ENCODE measurements around the gene ZNRF1. TPM values are rescaled to one million over a fixed set of nuclear protein-coding genes. Genes with fewer than 3 reads are reported as not detected.

ZNRF1 gene
- polyA plus RNA-seq, 4 donors, result 5.8 to 10.1 (median 8.0) TPM

DNA sequence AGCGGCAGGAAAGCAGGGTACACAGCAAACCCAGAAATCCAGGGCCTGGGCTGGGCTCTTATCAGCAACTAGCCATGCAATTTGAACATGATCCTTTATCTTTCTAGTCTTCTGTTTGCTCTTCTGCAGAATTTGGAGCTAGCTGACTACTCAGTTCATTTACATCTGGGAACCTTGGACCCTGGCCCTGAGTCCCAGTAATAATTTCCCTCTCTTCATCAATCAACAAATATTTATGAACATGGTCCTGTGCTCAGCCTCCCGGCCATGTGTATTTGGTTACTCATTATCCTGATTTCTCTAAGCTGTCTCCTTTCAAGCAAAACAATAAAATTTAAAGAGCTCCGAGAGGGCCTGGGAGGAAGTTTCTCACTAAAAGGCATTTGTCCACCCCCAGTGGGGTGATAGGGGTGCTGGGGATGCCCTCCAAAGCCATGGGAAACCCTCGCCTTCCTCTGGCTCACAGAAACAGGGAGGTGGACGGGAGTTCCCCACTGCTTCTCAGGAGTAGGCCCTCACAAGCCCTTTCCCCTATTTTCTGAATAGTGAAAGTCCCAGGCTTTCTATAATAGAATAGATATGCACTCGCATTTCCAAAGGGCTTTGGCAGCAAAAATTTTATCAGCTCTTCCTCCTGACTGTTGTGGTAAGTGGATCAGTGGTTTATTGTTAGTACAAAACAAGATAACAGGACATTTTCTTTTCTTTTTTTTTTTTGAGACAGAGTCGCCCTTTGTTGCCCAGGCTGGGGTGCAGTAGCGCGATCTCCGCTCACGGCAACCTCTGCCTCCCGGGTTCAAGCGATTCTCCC lies 7.0 kb upstream of the ZNRF1 start:
- H3K36me3 ChIP-seq (ENCODE audit: control insufficient read depth in 3 of 3, insufficient read depth in 2 of 3, low read depth in 1 of 3, low read length in 3 of 3), result no peaks in the 10 kb centered on the region
- H3K4me1 ChIP-seq (ENCODE audit: control insufficient read depth in 3 of 3, insufficient read depth in 2 of 3, low read depth in 1 of 3, low read length in 2 of 3), result peaks cover 0 to 29% (median 0%) of the 10 kb centered on the region in 3 donors
- peak overlapping the region; percentile 64 to 88 (median 74) for H3K27ac ChIP-seq (ENCODE audit: low read depth in 1 of 3, low read length in 2 of 3)
- H3K27me3 ChIP-seq (ENCODE audit: control insufficient read depth in 3 of 3, insufficient read depth in 3 of 3, low read length in 3 of 3), result no peaks in the 10 kb centered on the region
- H3K4me3 ChIP-seq (ENCODE audit: low read depth in 1 of 3, low read length in 3 of 3), result no peak overlapping the region
- no peak for FAIRE-seq
- DNase-seq, result peak; percentile 88 to 91
- no peaks in the 10 kb centered on the region for H3K9me3 ChIP-seq (ENCODE audit: control insufficient read depth in 2 of 2, insufficient read depth in 1 of 2, low read depth in 1 of 2, low read length in 1 of 2)
- WGBS, 3 donors, result 12 to 49% (median 26%) methylated on average over 13 of the region's 13 CpGs

DNA sequence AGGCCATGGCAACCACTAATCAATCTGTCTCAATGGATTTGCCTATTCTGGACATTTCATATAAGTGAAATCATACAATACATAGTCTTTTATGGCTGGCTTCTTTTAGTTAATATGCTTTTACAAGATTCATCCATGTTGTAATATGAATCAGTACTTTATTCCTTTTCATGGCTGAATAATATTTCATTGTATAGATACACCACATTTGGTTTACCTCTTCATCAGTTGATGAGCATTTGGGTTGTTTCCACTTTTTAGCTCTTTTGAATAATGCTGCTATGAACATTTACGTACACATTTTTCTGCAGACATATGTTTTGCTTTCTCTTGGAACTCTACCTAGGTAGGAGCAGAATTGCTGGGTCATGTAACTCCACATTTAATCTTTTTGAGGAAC lies 2.8 kb upstream of the ZNRF1 start:
- peaks cover 1 to 36% (median 2%) of the 10 kb centered on the region in 3 donors for H3K4me1 ChIP-seq (ENCODE audit: control insufficient read depth in 3 of 3, insufficient read depth in 2 of 3, low read depth in 1 of 3, low read length in 2 of 3)
- DNase-seq (no peak), FAIRE-seq (no peak)
- 94 to 100% (median 100%) methylated on average over 1 of the region's 1 CpG for WGBS, 3 donors
- H3K27me3 ChIP-seq (ENCODE audit: control insufficient read depth in 3 of 3, insufficient read depth in 3 of 3, low read length in 3 of 3), result peaks cover 0 to 7% (median 0%) of the 10 kb centered on the region in 3 donors
- H3K9me3 ChIP-seq (ENCODE audit: control insufficient read depth in 2 of 2, insufficient read depth in 1 of 2, low read depth in 1 of 2, low read length in 1 of 2), result no peaks in the 10 kb centered on the region
- no peak overlapping the region for H3K4me3 ChIP-seq (ENCODE audit: low read depth in 1 of 3, low read length in 3 of 3)
- H3K27ac ChIP-seq (ENCODE audit: low read depth in 1 of 3, low read length in 2 of 3), result no peak overlapping the region
- no peaks in the 10 kb centered on the region for H3K36me3 ChIP-seq (ENCODE audit: control insufficient read depth in 3 of 3, insufficient read depth in 2 of 3, low read depth in 1 of 3, low read length in 3 of 3)

DNA sequence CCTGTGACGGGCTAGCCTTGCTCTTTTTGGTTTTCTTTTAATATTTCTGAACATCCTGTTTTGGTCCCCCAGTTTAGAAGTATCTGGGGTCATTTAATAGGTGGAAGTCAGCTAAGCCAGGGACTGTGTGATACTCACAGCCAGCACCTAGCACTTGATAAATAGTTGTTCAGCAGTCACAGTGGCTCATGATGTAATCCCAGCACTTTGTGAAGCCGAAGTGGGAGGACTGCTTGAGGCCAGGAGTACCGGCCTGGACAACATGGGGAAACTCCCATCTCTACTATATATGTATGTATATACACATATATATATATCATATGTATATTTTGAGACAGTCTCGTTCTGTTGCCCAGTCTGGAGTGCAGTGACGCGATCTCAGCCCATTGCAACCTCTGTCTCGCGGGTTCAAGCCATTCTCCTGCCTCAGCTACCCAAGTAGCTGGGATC lies 1.8 kb upstream of the ZNRF1 start:
- Histone ChIP-seq H3K4me1 (ENCODE audit: control insufficient read depth in 3 of 3, insufficient read depth in 2 of 3, low read depth in 1 of 3, low read length in 2 of 3) (peaks cover 2 to 28% (median 7%) of the 10 kb centered on the region in 3 donors), H3K36me3 (ENCODE audit: control insufficient read depth in 3 of 3, insufficient read depth in 2 of 3, low read depth in 1 of 3, low read length in 3 of 3) (no peaks in the 10 kb centered on the region), H3K4me3 (ENCODE audit: low read depth in 1 of 3, low read length in 3 of 3) (no peak overlapping the region), H3K27ac (ENCODE audit: low read depth in 1 of 3, low read length in 2 of 3) (no peak overlapping the region), H3K9me3 (ENCODE audit: control insufficient read depth in 2 of 2, insufficient read depth in 1 of 2, low read depth in 1 of 2, low read length in 1 of 2) (no peaks in the 10 kb centered on the region), H3K27me3 (ENCODE audit: control insufficient read depth in 3 of 3, insufficient read depth in 3 of 3, low read length in 3 of 3) (peaks cover 0 to 7% (median 0%) of the 10 kb centered on the region in 3 donors)
- 80 to 84% (median 83%) methylated on average over 8 of the region's 8 CpGs for WGBS, 3 donors
- FAIRE-seq (no peak), DNase-seq (no peak)

DNA sequence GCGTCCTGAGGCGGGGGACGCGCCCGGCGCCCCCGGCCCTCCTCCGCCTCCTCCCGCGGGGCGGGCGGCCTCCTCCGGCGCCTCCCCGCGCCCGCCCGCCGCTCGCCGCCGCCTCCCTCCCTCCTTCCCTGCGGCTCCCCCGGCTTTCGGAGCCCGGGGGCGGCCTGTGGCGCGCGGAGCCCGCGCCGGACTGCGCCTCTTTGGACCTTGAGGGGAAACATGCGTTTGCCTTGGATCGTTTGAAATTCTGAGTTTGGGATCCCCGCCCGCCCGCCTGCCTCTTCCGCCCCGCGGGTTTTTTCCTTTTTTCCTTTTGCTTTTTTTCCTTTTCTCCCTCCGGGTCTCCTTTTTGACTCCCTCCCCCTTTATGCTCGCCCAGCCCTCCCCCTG lies 390 bp downstream of the ZNRF1 start:
- Histone ChIP-seq H3K4me1 (ENCODE audit: control insufficient read depth in 3 of 3, insufficient read depth in 2 of 3, low read depth in 1 of 3, low read length in 2 of 3) (peaks cover 2 to 11% (median 7%) of the 10 kb centered on the region in 3 donors), H3K27me3 (ENCODE audit: control insufficient read depth in 3 of 3, insufficient read depth in 3 of 3, low read length in 3 of 3) (peaks cover 0 to 7% (median 0%) of the 10 kb centered on the region in 3 donors), H3K4me3 (ENCODE audit: low read depth in 1 of 3, low read length in 3 of 3) (peak overlapping the region; percentile 58 to 93 (median 83)), H3K36me3 (ENCODE audit: control insufficient read depth in 3 of 3, insufficient read depth in 2 of 3, low read depth in 1 of 3, low read length in 3 of 3) (peaks cover 0 to 3% (median 0%) of the 10 kb centered on the region in 3 donors), H3K27ac (ENCODE audit: low read depth in 1 of 3, low read length in 2 of 3) (peak overlapping the region in 2 of 3 donors; percentile 8 to 69), H3K9me3 (ENCODE audit: control insufficient read depth in 2 of 2, insufficient read depth in 1 of 2, low read depth in 1 of 2, low read length in 1 of 2) (no peaks in the 10 kb centered on the region)
- DNase-seq (no peak), FAIRE-seq (no peak)
- 0 to 1% (median 0%) methylated on average over 13 to 44 of the region's 44 CpGs for WGBS, 3 donors

DNA sequence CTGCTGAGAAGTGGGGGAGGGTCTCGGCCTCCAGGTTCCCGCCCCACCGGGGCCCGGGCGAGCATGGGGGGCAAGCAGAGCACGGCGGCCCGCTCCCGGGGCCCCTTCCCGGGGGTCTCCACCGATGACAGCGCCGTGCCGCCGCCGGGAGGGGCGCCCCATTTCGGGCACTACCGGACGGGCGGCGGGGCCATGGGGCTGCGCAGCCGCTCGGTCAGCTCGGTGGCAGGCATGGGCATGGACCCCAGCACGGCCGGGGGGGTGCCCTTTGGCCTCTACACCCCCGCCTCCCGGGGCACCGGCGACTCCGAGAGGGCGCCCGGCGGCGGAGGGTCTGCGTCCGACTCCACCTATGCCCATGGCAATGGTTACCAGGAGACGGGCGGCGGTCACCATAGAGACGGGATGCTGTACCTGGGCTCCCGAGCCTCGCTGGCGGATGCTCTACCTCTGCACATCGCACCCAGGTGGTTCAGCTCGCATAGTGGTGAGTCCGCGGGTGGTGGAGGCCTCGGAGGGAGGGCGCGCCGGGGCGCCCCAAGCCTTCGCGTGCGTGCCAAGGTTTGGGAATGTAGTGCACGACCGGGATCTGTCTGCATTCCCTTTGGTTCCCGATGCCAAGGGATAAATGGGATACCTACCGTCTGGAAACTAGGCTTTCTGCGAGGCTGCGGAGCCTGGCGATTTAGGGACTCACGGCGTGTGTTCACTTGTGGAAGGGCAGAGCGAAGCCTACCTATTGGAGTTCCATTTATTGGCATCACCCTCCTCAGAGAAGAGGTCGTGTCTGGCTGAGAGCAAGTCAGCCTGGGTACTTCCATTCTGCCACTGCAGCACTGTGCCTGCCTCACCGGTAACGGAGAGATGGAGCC lies 1.0 kb downstream of the ZNRF1 start:
- peaks cover 0 to 7% (median 0%) of the 10 kb centered on the region in 3 donors for H3K27me3 ChIP-seq (ENCODE audit: control insufficient read depth in 3 of 3, insufficient read depth in 3 of 3, low read length in 3 of 3)
- FAIRE-seq (no peak), DNase-seq (peak; percentile 52 to 69)
- no peaks in the 10 kb centered on the region for H3K9me3 ChIP-seq (ENCODE audit: control insufficient read depth in 2 of 2, insufficient read depth in 1 of 2, low read depth in 1 of 2, low read length in 1 of 2)
- peaks cover 2 to 11% (median 7%) of the 10 kb centered on the region in 3 donors for H3K4me1 ChIP-seq (ENCODE audit: control insufficient read depth in 3 of 3, insufficient read depth in 2 of 3, low read depth in 1 of 3, low read length in 2 of 3)
- H3K27ac ChIP-seq (ENCODE audit: low read depth in 1 of 3, low read length in 2 of 3), result peak overlapping the region in 1 of 3 donors; percentile 69
- peak overlapping the region; percentile 58 to 93 (median 83) for H3K4me3 ChIP-seq (ENCODE audit: low read depth in 1 of 3, low read length in 3 of 3)
- 0 to 2% (median 1%) methylated on average over 54 to 71 of the region's 71 CpGs for WGBS, 3 donors
- H3K36me3 ChIP-seq (ENCODE audit: control insufficient read depth in 3 of 3, insufficient read depth in 2 of 3, low read depth in 1 of 3, low read length in 3 of 3), result peaks cover 0 to 5% (median 0%) of the 10 kb centered on the region in 3 donors

DNA sequence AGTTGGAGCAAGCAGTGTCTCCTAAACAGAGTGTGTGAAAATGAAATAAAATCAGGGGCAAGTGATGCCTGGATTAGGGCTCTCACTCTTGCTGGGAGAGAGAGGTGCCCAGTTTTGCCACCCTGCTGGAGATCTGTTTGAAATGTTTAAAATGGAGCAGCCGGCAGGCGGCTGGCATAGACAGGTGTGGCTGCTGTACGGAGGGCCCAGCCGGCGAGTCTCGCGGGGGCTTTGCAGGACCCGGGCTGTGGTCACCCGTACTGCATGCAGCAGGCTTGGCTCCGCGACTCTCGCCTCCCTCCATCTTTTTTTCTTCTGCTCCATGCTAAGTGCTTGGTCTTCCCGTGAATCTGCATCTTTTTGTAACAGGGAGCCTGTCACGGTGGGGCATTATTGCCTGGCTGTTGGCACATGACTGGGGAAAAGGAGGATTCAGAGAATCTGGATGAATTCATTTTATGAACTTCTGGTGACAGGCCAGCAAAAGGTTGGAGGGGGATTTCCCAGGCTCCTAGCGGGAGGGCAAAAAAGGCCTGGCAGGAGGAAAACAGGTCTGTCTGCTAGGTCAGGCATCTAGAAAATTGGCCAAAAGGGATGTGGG lies 1.8 kb downstream of the ZNRF1 start:
- DNase-seq (no peak), FAIRE-seq (no peak)
- H3K9me3 ChIP-seq (ENCODE audit: control insufficient read depth in 2 of 2, insufficient read depth in 1 of 2, low read depth in 1 of 2, low read length in 1 of 2), result no peaks in the 10 kb centered on the region
- H3K4me1 ChIP-seq (ENCODE audit: control insufficient read depth in 3 of 3, insufficient read depth in 2 of 3, low read depth in 1 of 3, low read length in 2 of 3), result peaks cover 2 to 11% (median 7%) of the 10 kb centered on the region in 3 donors
- peak overlapping the region in 2 of 3 donors; percentile 58 to 83 for H3K4me3 ChIP-seq (ENCODE audit: low read depth in 1 of 3, low read length in 3 of 3)
- WGBS, 3 donors, result 16 to 24% (median 19%) methylated on average over 15 of the region's 15 CpGs
- H3K27ac ChIP-seq (ENCODE audit: low read depth in 1 of 3, low read length in 2 of 3), result no peak overlapping the region
- H3K27me3 ChIP-seq (ENCODE audit: control insufficient read depth in 3 of 3, insufficient read depth in 3 of 3, low read length in 3 of 3), result peaks cover 0 to 7% (median 0%) of the 10 kb centered on the region in 3 donors
- peaks cover 0 to 5% (median 0%) of the 10 kb centered on the region in 3 donors for H3K36me3 ChIP-seq (ENCODE audit: control insufficient read depth in 3 of 3, insufficient read depth in 2 of 3, low read depth in 1 of 3, low read length in 3 of 3)

DNA sequence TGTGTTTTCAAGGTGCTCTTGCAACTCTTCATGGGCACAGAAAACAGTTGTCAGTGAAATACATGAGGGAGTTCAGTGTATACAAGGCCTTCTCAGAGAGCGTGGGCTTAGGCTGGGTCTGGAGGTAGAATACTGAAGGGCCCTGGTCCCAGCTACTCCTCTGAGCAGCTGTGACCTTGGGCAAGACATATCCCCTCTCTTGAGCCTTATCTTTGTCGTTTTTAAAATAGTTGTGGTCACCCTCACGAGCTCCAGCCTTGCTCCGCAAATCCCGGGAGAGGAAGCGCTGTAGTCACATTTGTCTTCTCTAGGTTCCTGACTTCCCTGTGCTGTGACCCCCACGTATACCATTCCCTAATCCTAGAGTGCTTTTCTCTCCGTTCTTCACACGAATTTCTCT lies 3.6 kb downstream of the ZNRF1 start:
- no peak overlapping the region for H3K4me3 ChIP-seq (ENCODE audit: low read depth in 1 of 3, low read length in 3 of 3)
- H3K9me3 ChIP-seq (ENCODE audit: control insufficient read depth in 2 of 2, insufficient read depth in 1 of 2, low read depth in 1 of 2, low read length in 1 of 2), result no peaks in the 10 kb centered on the region
- no peak overlapping the region for H3K27ac ChIP-seq (ENCODE audit: low read depth in 1 of 3, low read length in 2 of 3)
- peaks cover 0 to 7% (median 0%) of the 10 kb centered on the region in 3 donors for H3K27me3 ChIP-seq (ENCODE audit: control insufficient read depth in 3 of 3, insufficient read depth in 3 of 3, low read length in 3 of 3)
- no peak for DNase-seq
- peaks cover 0 to 5% (median 0%) of the 10 kb centered on the region in 3 donors for H3K36me3 ChIP-seq (ENCODE audit: control insufficient read depth in 3 of 3, insufficient read depth in 2 of 3, low read depth in 1 of 3, low read length in 3 of 3)
- no peak for FAIRE-seq
- WGBS, 3 donors, result 72 to 79% (median 78%) methylated on average over 9 of the region's 9 CpGs
- peaks cover 2 to 11% (median 7%) of the 10 kb centered on the region in 3 donors for H3K4me1 ChIP-seq (ENCODE audit: control insufficient read depth in 3 of 3, insufficient read depth in 2 of 3, low read depth in 1 of 3, low read length in 2 of 3)

DNA sequence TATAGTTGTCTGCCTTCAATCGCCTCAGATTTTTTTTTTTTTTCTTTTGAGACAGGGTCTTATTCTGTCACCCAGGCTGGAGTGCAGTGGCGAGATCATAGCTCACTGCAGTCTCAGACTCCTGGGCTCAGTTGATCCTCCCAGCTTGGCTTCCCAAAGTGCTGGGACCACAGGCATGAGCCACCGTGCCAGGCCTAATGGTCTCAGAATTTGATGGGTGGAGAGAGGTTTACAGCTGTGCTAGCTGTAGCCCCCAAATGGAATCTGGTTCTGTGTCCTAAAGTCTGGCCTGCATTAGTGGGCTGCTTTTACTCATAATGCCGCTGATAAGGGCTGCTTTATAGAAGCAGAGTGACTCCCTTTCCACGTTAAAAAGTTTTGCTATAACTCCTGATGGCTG lies 5.1 kb downstream of the ZNRF1 start:
- Histone ChIP-seq H3K4me3 (ENCODE audit: low read depth in 1 of 3, low read length in 3 of 3) (no peak overlapping the region), H3K27me3 (ENCODE audit: control insufficient read depth in 3 of 3, insufficient read depth in 3 of 3, low read length in 3 of 3) (peaks cover 0 to 7% (median 0%) of the 10 kb centered on the region in 3 donors), H3K4me1 (ENCODE audit: control insufficient read depth in 3 of 3, insufficient read depth in 2 of 3, low read depth in 1 of 3, low read length in 2 of 3) (peaks cover 2 to 7% (median 5%) of the 10 kb centered on the region in 3 donors), H3K9me3 (ENCODE audit: control insufficient read depth in 2 of 2, insufficient read depth in 1 of 2, low read depth in 1 of 2, low read length in 1 of 2) (no peaks in the 10 kb centered on the region), H3K36me3 (ENCODE audit: control insufficient read depth in 3 of 3, insufficient read depth in 2 of 3, low read depth in 1 of 3, low read length in 3 of 3) (peaks cover 0 to 7% (median 0%) of the 10 kb centered on the region in 3 donors), H3K27ac (ENCODE audit: low read depth in 1 of 3, low read length in 2 of 3) (no peak overlapping the region)
- FAIRE-seq, result no peak
- DNase-seq, result no peak
- WGBS, 3 donors, result 91 to 97% (median 92%) methylated on average over 5 of the region's 5 CpGs

Measured in small intestine (tissue), 7 donors.